SIG-M5 treated with dmso at 0.1 percent for 504 hours (cell line): ENCODE measurements around the gene UGT2B17.

Experiments used
- DNase-seq: peaks from one replicate; lab custom pipeline; 2025; ENCODE audit not compliant: unreplicated experiment; lab: John Stamatoyannopoulos, UW

UGT2B17 gene

DNA sequence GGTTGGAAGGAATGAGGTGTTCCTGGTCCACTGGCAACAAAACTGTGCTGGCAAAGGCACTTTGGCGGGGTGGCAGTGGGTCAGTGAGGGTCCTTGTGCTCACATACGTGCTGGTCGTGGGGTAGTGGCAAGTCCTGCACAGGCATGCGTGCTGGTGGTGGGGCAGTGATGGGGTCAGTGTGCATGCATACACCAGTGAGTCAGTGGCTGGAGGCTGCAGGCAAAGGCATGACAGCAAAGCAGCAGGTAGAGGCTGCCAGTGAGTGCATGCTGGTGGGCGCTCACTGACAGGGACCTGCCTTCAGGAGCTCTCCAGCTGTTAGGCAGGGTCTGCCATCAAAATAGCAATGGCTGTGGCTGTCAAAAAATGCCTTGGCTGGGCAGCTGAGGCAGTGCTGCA, 86.8 kb downstream of the UGT2B17 start:
- no peak for DNase-seq
